WI38 (cell line): ENCODE measurements around the gene SGK1.

Experiments used
- H3K4me3 ChIP-seq: 2 replicates; pipeline ENCODE4 v1.5.1; 2011; ENCODE audit warnings: low read depth, mild to moderate bottlenecking, control low read depth, low read length
- TF ChIP-seq, protein P1 (sequence below): IDR thresholded peaks from 2 replicates; pipeline ENCODE4 v1.5.1; 2012; ENCODE audit warnings: low read depth, mild to moderate bottlenecking, control low read depth, low read length

SGK1 gene

DNA sequence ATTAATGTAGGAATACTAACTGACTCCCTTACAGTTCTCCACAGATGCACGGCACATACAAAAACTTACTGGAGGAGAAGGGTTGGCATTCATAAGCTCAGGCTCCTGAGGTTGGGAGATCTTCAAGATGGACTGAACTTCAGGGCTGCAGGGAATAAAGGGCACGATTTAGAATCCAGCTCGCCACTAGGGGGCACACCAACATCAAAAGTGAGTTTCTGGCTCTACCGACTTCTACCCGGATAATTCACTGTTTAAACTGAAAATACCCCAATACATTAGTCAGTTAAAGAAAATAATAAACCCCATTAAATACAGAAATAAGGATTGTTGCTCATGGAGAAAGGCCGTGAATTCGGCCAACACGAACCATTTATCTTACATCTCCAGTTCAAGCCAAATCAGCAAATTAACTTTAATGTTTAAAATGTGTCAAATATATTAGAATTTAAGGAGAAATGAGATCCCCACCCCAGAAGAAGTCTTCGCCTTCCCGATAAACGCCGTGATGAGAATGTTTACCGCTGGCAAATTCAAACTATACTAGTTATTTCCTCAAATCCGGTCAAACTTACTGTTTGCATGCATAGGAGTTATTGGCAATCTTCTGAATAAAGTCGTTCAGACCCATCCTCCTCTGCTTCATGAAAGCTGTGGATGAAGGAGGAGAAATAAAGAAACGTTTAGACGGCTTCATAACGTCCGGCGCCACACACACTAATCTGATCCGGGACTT is 143.8 kb downstream of the SGK1 start:
- TF ChIP-seq, protein P1, sequence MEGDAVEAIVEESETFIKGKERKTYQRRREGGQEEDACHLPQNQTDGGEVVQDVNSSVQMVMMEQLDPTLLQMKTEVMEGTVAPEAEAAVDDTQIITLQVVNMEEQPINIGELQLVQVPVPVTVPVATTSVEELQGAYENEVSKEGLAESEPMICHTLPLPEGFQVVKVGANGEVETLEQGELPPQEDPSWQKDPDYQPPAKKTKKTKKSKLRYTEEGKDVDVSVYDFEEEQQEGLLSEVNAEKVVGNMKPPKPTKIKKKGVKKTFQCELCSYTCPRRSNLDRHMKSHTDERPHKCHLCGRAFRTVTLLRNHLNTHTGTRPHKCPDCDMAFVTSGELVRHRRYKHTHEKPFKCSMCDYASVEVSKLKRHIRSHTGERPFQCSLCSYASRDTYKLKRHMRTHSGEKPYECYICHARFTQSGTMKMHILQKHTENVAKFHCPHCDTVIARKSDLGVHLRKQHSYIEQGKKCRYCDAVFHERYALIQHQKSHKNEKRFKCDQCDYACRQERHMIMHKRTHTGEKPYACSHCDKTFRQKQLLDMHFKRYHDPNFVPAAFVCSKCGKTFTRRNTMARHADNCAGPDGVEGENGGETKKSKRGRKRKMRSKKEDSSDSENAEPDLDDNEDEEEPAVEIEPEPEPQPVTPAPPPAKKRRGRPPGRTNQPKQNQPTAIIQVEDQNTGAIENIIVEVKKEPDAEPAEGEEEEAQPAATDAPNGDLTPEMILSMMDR: peak; percentile 57
- H3K4me3 ChIP-seq: peak overlapping the region; percentile 76

DNA sequence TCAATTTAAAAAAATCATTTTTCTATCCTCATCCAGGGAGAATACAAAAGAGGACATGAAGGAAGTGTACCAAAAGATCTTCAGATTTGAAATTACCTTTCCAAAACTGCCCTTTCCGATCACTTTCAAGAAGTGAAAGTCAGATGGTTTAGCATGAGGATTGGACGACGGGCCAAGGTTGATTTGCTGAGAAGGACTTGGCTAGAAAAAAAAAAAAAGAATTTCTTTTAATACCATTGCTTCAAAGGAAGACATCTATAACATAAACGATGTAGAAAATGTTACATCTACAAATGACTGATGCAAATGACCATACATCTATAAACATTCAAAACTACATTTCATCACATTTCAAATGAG is 144.6 kb downstream of the SGK1 start:
- TF ChIP-seq, protein P1: no peak
- H3K4me3 ChIP-seq: peak overlapping the region; percentile 76

DNA sequence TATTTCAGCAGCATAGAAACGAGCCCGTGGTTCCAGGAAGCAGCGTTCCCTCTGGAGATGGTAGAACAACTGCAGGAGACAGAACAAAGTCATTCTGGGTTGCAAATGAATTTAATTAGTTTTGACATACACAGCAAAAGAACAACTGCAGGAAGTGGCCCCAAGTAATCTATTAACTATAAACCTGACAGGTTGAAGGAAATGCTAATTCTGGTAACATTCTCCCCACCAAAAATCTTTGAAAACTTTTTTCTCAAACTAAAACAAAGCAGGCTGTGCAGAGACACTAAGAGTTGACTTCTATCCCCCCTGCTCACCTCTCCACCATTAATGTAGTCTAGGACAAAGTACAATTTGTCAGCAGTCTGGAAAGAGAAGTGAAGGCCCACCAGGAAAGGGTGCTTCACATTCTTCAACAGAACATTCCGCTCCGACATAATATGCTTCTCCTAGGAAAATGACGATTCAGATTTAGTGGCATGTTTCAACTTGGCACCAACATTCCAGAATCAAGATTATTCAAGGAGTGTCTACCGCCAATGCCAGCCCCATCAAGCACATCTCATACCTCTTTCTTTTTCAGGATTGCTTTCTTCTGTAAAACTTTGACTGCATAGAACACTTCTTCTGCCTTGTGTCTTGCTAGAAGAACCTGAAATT is 145.1 kb downstream of the SGK1 start:
- H3K4me3 ChIP-seq: peak overlapping the region; percentile 76
- TF ChIP-seq, protein P1: no peak

DNA sequence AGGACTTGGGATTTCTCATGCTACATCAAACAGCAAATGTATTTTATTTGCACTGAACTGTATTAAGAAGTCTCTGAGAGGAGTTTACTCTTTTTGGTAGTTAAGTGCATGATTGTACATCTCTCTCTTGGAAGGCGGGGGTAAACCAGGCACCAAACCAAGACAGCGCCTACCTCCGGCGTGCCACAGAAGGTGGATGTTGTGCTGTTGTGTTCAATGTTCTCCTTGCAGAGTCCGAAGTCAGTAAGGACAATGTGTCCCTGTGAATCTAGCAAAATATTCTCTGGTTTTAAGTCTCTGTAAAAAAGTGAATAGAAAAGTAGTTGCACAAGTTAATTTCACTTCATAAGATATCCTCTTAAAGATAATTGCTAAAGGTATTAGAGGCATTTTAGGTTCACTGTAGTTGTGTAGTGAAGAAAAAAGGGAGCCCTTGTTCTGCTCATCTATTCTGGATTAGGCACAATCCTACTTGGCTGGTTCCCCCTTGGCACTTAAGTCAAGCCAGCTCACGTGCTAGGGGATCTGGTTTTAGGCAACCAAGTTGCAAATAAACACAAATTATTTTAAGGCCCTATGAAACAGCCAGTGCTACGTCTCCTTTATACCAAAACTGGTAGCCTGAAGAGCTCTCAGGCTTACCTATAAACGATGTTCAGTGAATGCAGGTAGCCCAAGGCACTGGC is 145.7 kb downstream of the SGK1 start:
- H3K4me3 ChIP-seq: peak overlapping the region; percentile 76

DNA sequence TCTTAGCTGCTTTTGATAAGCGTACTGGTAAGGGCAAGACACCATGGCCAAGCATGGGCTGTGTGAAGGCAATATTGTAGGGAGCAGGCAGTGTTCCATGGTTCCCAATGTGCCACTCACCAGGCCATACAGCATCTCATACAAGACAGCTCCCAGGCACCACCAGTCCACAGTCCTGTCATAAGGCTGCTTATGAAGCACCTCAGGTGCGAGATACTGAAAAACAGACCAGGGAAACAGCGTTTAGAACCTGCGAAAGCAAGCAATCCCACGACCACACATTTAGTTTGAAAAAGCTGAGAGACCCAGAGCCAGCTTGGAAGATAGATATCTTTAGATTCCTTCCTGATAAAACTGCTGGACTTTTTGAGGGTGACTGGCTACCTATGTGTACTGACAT is 146.4 kb downstream of the SGK1 start:
- peak overlapping the region; percentile 76 for H3K4me3 ChIP-seq
- TF ChIP-seq, protein P1: no peak

More for the DNA sequence above, 145.7 kb downstream of the SGK1 start:
- TF ChIP-seq, protein P1: no peak

DNA sequence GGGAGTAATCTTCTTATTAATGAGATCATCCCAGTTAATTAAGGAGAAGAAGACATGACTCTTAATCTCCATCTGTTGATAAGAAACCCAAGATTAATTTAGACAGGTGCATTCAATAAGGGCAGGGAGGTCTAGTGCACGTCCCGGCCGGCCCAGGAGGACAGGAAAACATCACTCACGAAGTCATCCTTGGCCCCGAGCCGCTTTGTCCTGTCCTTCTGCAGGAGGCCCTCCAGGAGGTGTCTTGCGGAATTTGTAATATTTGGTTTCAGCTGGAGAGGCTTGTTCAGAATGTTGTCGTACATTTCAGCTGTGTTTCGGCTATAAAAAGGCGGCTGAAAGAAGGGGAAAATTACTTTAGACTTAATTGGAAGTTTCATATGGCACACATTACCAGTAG is 147.1 kb downstream of the SGK1 start:
- TF ChIP-seq, protein P1: no peak
- H3K4me3 ChIP-seq: peak overlapping the region; percentile 13; the same call in 1 of the 2 replicates
